ENCODE measurements around the gene ADAMTSL1.
A peak's percentile ranks its signal among the peaks of the same experiment; 100 is the strongest.

The ADAMTSL1 gene

GRCh38 chr9:18626046-18626698, 152.2 kb downstream of the ADAMTSL1 start:
- peak; percentile 25 for DNase-seq (ENCODE audit: low read depth)
- TF ChIP-seq, protein P1, sequence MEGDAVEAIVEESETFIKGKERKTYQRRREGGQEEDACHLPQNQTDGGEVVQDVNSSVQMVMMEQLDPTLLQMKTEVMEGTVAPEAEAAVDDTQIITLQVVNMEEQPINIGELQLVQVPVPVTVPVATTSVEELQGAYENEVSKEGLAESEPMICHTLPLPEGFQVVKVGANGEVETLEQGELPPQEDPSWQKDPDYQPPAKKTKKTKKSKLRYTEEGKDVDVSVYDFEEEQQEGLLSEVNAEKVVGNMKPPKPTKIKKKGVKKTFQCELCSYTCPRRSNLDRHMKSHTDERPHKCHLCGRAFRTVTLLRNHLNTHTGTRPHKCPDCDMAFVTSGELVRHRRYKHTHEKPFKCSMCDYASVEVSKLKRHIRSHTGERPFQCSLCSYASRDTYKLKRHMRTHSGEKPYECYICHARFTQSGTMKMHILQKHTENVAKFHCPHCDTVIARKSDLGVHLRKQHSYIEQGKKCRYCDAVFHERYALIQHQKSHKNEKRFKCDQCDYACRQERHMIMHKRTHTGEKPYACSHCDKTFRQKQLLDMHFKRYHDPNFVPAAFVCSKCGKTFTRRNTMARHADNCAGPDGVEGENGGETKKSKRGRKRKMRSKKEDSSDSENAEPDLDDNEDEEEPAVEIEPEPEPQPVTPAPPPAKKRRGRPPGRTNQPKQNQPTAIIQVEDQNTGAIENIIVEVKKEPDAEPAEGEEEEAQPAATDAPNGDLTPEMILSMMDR (IDR thresholded peaks at IDR 0.05; ENCODE audit: insufficient read depth, low read depth, low read length, missing control alignments), result peak; percentile 48
- H3K4me3 ChIP-seq (ENCODE audit: low read length), result no peak overlapping the region

- DNase-seq (ENCODE audit: low read depth), result no peak
- no peak overlapping the region for H3K4me3 ChIP-seq (ENCODE audit: low read length)
- TF ChIP-seq, protein P1 (IDR thresholded peaks at IDR 0.05; ENCODE audit: insufficient read depth, low read depth, low read length, missing control alignments), result no peak
Measured at GRCh38 chr9:18629136-18629535, 155.2 kb downstream of the ADAMTSL1 start.

DNA sequence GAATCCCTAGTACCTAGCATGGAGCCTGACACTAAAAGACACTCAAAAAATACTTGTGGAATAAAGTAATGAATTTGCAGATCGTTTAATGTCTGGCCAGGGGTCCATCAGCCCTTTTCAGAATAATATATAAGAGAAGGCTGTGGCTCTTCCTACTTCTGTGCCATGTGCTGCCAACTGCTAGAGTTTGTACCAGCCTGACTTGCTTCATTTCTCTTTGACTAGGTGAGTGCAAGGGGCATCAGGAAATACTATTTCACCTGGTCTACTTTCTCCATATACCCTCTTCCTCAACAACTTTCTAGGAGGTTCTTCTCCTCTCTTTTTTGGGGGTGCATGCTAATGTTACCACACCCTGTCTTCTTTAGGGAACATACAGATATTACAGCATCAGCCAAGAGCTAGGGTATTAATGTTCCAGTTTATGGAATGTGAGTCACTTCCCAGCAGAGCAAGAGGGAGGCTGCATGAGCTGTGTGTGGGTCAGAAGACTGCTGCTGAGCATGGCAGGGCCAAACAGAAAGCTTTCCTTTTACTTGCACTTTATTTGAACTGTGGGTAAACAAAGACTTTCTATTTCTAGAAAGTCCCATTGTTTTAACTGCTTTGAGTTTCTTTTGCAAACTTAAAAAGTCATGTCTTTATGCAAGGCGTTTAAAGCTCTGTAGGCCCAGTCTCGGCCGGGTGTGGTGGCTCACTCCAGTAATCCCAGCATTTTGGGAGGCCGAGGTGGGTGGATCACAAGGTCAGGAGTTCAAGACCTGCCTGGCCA, 158.9 kb downstream of the ADAMTSL1 start:
- no peak overlapping the region for H3K4me3 ChIP-seq (ENCODE audit: low read length)

DNA sequence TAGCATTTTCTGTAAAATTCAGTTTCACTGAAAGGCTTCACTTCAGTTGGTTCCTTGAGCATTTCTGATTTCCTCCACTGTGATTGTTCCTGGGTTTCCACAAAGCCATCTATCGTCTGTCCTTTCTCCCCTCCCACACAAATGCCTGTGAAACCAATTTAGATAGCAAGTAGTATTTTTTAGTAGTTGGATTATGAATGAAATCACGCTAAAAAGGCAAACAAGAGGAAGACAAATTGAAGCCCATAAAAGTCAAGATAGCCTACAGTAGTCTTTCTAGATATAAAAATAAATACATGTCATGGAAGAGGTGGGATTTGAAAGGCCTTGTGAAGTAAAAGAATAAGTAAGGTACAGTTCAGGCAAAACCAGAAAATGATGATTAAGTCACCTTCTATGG, 162.8 kb downstream of the ADAMTSL1 start:
- TF ChIP-seq, protein P1 (IDR thresholded peaks at IDR 0.05; ENCODE audit: insufficient read depth, low read depth, low read length, missing control alignments), result no peak
- no peak for DNase-seq (ENCODE audit: low read depth)
- H3K4me3 ChIP-seq (ENCODE audit: low read length), result no peak overlapping the region

More for the DNA sequence above, 158.9 kb downstream of the ADAMTSL1 start:
- peak; percentile 69 for DNase-seq (ENCODE audit: low read depth)
- TF ChIP-seq, protein P1 (IDR thresholded peaks at IDR 0.05; ENCODE audit: insufficient read depth, low read depth, low read length, missing control alignments), result no peak

DNA sequence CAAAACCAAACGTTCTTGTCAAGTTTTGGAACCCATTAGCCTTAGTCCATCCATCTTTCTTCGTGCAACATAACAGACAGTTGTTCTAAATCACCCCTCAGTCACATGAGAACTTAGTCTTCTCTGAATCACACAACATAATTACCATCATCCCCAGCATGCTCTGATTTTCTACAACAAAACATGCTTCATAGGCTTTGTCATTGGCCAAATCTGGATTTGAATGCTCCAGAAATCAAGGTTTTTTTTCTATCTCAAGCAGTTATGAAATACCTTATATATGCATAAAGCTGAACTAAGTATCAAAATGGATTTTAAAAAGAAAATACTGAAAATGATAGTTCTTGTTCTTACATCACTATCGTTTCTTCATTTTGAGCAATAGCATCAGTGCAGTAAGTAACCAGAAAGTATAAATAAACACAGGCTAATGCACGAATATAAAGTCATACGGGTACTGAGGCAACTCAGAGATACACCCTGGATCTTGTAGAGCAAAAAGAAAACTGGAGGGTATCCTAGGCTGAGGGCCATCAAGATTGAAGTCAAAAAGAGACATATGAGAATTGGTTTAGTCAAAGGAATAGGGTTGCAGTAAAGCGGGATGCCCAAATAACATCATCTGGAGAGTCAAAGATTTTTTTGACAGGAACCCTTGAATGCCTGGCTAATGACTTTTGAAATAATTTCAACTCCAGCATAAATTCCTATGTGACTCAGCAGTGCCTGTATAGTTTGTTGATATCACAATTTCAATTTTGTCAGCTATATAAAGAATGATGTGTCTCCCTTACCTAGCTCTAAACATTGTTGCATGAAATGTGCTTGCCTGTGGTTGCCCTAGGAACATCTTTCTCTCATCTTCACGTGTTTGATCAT, 164.7 kb downstream of the ADAMTSL1 start:
- TF ChIP-seq, protein P1 (IDR thresholded peaks at IDR 0.05; ENCODE audit: insufficient read depth, low read depth, low read length, missing control alignments), result no peak
- DNase-seq (ENCODE audit: low read depth), result no peak
- no peak overlapping the region for H3K4me3 ChIP-seq (ENCODE audit: low read length)

DNA sequence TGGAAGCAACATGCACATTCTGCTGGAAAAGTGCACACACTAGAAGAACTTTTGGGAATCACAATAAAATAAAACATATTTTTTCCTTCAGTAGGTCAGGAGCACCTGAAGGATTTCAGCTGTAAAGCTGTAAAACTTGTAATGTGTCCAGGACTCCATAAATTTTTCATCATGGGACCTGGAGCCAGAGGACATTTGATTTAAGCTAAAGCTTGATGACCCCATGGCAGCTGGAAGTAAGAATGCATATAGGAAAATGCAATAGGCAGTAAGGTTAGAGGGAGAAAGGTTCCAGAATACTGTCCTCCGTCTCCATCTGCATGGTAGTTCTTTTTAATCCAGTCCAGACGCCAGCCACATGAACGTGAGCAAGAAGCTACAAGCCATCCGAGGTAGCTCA, 166.0 kb downstream of the ADAMTSL1 start:
- DNase-seq (ENCODE audit: low read depth), result no peak
- TF ChIP-seq, protein P1 (IDR thresholded peaks at IDR 0.05; ENCODE audit: insufficient read depth, low read depth, low read length, missing control alignments), result no peak
- H3K4me3 ChIP-seq (ENCODE audit: low read length), result no peak overlapping the region
